GM21529 (cell line): Measurements from ENCODE around the gene BBC3.

Experiments used
- ATAC-seq: cut with Tn5 transposase; IDR thresholded peaks from one replicate; pipeline ENCODE4 v1.9.1; 2021; ENCODE audit not compliant: unreplicated experiment

Gene BBC3

DNA sequence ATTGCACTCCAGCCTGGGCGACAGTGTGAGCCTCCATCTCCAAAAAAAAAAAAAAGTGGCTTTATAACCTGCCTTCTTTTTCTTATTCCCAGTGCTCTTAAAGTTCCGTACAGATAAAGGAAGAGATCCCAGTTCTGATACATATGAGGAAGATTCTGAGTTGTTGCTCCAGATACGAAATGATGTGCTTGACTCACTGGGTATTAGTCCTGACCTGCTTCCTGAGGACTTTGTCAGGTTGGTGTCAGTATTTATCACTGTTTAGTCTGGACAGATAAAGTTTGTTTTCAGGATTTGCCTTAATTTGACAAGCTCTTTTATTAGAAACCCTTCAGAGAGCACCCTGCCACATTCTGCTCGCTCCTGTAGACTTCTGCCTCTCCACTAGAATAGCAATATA is 33.9 kb downstream of the BBC3 start:
- no peak for ATAC-seq

DNA sequence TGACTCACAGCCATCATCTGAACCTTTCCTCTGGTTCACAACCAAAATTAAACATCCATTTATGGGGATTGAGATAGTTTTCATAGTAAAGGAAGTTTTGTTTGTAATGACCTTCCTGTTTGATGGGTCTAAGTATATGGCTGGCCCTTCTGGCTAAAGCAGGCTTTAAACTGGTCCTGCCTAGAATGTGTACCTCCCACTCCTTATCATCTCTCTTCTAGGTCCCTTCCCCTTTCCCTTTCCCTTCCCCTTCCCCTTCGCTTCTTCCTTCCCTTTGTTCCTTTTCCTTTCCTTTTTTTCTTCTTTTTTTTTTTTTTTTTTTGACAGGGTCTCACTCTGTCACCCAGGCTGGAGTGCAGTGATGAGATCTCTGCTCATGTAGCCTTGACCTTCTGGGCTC is 35.6 kb downstream of the BBC3 start:
- ATAC-seq, result no peak

DNA sequence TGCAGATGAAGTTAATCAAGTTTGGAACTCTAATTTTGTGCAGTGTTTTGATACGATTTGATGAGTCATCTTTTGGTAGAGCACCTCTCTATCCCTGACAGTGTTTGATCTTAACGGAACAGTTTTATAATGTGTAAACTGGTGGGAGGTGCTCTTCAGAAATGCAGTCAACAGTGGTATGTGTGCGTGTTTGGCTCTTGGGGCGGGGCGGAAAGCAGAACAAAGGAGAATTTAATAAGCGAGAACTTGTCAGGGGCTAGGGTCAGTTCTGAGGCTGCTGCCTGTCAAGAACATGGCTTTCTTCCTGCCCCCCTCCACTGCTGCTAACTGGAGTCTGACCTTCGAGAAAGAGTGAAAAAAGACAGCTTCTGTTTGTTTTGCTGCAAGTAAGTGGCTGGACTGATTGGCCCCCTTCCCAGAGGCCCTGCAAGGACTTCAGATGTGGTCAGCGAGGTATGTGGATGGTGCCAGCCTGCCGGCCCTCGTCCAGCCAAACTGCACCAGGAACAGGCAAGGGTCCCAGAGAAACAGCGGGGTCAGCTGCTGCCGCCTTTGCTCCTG is 40.8 kb downstream of the BBC3 start:
- ATAC-seq, result no peak

DNA sequence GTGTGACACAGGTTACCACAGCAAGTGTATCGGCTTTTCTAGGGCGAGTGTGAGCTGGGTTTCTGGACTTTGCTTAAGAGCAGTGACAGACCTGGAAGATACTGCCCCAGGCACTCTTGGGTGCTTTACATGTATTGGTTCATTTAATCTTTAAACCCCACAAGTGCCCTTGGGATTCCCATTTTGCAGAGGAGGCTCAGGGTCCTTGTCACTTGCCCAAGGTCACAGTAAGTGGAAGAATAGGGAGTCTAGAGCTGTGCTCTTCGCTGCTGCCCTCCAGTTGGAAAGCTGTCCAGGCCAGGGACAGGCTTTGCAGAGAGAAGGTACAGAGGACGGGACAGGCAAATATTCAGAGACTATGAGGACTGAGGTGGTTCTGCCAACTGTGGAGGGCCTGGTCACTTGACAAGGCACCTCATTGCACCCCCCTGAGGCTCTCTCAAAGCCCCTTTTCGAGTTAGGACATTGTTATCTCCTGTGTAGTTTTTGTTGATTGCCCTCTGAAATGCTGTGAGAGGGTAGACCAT is 42.4 kb downstream of the BBC3 start:
- ATAC-seq, result no peak

DNA sequence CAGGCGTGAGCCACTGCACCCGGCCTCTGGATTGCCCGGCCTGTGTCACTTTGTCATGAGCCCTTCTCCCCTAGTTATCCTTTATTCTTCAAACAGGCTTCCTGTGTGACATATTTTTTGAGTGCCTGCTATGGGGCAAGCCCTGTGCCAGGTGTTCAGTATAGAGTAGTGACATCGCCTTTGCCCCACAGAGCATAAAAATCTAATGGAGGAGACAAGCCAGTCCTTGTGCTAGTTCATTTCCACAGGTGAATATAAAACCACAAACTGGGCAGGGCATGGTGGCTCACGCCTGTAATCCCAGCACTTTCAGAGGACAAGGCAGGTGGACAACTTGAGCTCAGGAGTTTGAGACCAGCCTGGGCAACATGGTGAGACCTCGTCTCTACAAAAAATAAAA is 43.2 kb downstream of the BBC3 start:
- no peak for ATAC-seq

DNA sequence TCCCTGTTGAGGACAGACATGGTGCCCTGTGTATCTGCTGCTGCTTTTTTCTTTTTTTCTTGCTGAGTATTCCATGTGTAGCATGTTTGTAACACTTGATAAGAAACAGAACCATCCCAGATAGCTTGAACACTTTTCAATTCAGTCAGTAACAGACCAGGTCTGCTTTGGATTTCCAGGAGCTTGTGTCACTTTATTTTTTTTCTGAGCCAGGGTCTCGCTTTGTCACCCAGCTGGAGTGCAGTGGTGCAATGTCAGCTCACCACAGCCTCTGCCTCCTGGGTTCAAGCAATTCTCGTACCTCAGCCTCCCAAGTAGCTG is 43.7 kb downstream of the BBC3 start:
- no peak for ATAC-seq

DNA sequence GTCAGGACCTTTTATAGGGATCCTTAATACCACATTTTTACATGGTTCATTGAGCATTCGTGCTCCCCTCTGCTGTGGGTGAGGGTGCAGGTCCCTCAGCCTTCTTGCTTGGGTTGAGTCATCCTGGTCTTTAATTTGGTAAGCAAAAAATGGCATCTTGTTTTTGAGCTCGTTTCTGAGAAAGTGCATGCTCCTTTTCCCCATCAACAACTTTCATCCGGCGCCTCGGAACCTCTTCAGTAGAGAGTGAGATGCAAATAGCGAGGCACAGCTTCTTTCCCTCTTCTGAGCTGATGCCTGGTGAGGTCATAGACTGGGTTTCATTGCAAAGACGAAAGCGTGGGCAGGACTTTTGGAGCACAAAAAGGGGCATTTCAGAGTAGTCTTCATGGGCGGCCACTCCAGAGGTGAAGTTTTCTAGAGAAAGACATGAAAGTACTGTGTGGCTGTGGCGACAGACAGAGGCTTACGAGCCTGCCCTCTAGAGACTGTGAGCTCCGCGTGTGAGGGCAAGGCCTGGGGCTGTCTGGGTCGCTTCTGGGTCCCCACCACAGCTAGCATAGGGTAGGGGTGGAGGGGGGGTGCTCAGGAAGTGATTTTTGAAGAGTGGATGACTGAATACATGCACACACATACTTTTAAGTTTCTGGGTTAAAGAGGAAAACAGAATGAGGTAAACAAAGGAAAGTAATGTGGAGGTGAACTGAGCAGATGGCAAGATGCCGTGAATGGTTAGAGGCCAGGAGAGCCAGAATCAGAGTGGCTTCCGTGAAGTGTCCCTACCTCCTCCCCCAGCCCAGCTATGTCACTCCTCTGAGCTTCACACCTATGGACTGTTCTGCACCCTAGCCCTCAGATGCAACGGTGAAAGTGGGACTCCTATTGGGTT is 44.3 kb downstream of the BBC3 start:
- peak; percentile 82 for ATAC-seq

DNA sequence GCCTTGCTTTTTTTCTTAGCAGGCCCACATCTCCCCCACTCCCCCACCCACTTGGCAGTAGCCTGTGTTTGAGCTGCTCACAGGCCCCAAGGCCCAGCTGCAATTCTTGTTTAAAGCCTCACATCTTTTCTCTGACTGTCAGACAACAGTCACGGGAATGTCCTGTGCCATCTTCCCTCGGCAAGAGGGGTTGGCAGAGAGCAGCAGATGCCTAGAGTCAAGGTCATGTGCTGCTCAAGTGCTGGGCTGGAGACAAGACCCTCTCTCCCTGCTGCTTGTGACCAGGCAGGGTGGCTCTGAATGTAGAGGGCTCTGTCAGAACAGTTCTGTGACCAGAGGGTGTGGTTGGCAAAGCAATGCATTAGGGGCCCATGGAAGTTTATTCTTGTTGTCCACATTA is 47.4 kb downstream of the BBC3 start:
- ATAC-seq, result no peak

DNA sequence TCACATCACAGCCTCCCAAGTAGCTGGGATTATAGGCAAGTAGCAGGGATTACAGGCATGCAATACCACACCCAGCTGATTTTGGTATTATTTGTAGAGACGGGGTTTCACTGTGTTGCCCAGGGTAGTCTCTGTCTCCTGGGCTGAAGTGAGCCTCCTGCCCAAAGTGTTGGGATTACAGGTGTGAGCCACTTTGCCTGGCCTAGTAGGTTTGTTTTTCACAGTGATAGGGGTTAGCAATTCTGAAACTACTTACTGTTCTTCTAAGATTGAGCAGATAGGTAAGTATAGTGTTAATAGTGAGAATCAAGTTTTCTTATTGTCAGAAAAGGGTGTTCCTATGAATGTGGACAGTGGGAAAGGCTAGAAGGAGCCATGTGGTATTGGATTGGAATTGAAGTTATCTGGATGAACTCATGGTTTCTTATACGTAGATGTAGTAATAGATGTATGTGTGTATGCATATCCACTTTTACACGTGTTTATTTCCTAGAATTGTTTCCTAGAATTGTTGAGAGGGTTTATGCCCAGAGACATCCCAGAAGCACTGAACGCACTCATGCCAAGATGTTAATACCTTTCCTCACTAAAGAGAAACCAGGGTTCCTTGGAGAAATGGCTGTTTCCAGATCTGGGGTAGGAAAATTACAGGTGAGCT is 51.2 kb downstream of the BBC3 start:
- no peak for ATAC-seq

DNA sequence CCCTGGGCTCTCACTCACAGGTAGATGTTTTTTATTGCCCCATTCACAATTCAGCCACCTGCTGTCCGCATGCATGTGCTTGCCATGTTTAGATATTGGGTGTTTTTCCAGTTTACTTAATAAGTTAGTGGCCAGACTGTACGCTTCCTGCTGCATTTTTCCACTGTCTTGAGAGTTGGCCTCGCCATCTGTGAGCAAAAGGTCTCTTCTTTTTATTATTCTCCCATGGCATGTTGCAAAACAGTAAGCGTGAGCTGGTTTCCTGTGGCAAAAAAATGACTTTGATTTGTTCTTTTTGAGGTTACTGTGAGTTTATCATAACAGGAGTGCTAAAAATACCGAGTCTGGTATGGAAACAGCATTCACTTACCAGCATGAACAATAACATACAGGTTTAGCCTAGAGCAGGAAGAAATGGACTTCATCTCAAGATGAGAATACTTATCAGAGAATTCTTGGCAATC is 54.3 kb downstream of the BBC3 start:
- no peak for ATAC-seq

DNA sequence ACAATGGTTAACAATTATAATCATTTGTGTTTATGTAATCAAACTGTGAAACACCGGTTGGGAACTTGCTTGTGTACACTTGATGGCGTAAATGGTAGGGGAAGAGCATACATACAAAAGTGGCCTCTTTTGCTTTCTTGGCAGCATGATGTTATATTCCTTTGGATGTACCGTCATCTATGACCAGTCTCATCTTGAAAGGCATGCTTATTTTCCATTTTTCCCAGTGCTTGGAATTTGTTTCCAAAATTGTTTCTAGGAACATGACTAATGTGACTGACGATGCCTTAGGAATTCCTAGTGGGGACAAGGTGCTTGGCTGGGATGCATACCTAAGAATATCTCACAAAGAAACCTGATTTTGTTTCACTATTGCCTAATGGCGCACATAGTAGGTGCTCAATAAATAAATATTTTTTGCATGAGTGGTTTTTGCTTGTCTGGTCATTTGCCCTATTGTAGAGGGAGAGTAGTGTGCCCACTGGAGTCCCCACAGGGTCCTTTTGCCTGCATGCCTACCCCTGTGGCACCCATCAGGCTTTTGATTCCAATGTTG is 54.9 kb downstream of the BBC3 start:
- no peak for ATAC-seq

DNA sequence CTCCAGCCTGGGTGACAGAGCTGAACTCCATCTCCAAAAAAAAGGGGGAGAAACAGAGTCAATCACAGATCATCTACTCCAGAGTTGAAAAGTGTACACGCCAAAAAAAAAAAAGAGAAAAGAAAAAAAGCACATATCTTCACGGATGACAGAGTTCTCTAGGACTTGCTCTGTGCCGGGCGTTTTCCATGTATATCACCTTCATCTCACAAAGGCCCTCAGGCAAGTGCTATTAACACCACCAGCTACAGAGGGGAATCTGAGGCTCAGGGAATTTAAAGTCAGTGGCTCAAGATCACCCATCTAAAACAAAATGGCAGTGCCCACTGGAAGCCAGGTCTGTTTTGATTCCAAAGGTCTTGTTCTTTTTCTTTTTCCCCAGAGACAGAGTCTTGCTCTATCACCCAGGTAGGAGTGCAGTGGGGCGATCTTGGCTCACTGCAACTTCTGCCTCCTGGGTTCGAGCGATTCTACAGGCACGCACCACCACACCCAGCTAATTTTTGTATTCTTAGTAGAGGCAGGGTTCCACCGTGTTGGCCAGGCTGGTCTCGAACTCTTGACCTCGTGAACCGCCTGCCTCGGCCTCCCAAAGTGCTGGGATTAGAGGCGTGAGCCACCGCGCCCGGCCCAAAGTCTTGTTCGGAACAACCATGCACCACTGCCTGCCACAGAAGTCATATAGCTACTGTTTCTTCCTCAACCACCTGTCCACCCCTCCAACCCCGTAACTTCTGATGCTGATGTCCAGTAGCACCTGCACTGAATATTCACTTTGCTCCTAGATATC is 58.1 kb downstream of the BBC3 start:
- ATAC-seq, result no peak
